Stimulated activated CD8-positive, alpha-beta memory T cell treated with anti-CD3 and anti-CD28 coated beads, Interleukin-12 subunit alpha, Interleukin-12 subunit beta, amount 100 ng/mL, for 24 hours (primary cell): ENCODE results near the gene EXOC3.
"Not testable (repeated sequence)": the region's sequence is repeated elsewhere in the genome, so short reads cannot be mapped to it uniquely, and the experiment has no call there.

Source experiments
- DNase-seq: peaks from one replicate; pipeline ENCODE4 v3.0.0-alpha.2; 2020; ENCODE audit errors: extremely low read depth

The EXOC3 gene

DNA sequence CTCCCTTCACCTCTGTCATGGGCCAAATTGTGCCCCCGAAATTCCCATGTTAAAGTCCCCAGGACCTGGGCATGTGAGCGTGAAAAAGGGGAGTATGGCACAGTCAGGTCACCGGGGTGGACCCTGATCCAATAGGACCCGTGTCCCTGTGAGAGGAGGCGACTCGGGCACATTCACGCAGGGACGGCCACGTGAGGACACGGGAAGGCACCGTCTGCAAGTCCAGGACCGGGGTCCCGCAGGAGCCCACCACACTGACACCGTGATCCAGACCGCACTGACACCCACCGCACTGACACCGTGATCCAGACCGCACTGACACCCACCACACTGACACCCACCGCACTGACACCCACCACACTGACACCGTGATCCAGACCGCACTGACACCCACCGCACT, 43.6 kb downstream of the EXOC3 start:
- not testable (repeated sequence) for DNase-seq

- DNase-seq: no peak
Observed at GRCh38 chr5:488241-488640, 45.3 kb downstream of the EXOC3 start.

DNA sequence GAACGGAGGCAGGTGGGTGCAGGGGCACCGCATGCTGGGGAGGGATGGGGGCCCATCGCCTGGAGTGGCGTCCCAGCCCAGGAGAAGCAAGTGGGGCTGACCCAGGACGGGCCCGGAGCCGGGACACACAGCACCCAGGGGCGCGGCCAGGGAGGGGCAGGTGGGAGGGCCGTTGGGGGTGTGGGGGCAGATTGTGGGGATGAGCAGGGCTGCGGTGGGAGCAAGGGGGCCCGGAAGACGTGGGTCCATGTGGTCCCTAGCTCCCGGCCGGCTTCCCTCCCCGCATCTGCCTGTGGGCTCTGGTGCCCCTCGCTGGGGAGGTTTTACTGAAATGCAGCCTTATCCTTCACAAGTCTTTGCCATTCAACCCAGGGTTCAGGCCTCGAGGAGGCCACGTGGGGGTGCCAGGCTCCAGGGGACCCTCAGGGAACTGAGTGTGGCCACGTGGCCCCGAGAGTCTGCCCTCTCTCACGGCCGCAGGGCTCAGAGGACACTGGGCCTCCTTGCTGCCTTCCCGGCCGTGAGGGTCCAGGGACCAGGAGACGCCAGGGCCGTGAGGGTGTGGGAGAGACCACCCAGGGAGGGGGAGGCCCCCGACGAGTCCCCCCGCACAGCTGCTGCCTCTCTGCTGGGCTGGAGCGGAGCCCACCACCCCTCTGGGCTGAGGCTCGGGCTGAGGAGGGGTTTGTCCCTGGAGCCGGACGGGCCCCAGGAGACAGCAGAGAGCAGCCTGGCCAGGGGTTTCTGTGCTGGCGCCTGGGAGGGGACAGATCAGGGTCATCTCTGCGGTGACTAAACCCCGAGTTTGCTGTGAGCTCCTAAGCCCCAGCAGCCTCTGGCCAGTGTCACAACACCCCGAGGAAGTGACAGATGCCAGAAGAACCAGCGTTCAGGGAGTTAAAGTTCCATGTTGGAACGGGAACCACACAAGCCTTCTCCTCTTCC, 46.0 kb downstream of the EXOC3 start:
- no peak for DNase-seq

- DNase-seq: no peak
Observed at GRCh38 chr5:489689-490080, 46.7 kb downstream of the EXOC3 start.

- no peak for DNase-seq
Observed at GRCh38 chr5:490116-491106, 47.4 kb downstream of the EXOC3 start.

- DNase-seq: no peak
Observed at GRCh38 chr5:491119-491855, 48.3 kb downstream of the EXOC3 start.

- DNase-seq: no peak
Observed at GRCh38 chr5:491856-492155, 48.8 kb downstream of the EXOC3 start.

DNA sequence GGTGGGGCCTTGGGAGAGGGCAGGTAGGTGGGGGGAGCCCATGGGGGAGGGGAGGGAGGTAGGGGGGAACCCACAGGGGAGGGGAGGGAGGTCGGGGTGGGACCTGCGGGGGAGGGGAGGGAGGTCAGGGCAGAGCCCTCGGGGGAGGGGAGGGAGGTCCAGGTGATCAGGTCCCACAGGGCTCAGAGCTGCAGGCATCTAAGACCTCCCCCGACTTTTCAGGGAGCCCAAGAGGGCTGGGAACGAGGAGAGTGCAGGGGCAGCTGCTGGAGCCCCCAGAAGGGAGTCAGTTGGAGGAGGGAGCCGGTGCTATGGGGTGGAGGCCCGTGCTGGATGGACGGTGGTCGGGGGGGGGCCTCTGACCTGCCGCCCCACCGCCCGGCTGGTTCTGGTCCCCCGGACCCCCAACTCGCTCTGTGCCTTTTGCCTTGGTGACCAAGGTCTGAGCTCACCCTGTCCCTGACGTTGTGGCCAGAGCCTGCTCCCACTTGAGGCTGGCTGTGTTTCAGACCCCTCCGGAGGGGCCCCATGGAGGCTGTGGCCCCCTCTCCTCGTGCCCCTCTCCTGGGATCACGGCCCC, 49.4 kb downstream of the EXOC3 start:
- no peak for DNase-seq

- DNase-seq: no peak
Observed at GRCh38 chr5:493119-493701, 50.2 kb downstream of the EXOC3 start.

- no peak for DNase-seq
Observed at GRCh38 chr5:493758-494157, 50.8 kb downstream of the EXOC3 start.

DNA sequence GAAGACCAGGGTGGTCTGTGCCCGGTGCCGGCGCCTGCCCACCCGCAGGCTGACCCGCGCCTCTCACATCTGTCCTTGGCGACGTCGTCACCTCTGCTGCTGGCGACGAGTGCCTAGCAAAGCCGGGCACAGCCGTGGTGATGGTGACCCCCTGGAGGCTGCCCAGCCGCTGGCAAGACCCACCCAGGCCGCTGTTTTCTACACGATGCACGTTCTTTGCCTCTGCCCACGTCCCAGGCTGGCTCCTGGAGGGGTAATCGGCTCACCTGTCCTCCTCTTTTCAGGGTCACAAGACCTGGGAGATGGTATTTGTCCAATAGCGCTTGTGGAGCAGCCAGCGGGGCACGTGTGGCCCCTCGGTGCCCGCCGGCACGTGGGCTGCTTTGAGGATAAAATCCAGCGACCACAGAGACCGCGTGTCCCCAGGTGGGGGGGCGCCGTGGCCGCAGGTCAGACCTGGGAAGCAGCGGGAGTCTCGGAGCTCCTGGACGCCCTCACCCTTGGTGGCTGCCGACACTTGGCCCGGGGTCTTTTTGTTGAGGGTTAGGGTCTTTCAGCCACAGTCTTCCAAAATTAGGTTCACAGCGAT, 51.8 kb downstream of the EXOC3 start:
- DNase-seq: no peak

DNA sequence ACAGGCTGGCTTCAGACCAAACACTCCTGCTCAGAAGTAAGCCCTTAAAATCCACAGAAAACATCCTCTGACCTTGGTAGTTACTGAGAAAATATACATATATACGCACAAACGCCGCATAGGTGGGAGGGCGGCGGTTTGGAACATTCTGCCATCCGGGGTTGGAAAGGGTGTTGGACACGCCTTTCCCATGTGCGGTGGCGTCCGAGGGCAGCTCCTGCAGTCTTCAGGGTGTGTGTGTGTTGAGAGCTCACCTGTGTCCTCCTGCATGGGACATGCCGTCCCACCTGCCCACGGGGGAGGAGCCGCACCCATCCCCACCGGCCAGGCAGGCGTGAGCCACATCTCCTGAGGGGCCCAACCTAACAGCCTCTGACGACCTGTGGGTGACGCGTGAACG, 53.1 kb downstream of the EXOC3 start:
- no peak for DNase-seq

GRCh38 chr5:497090-497700, 54.2 kb downstream of the EXOC3 start:
- DNase-seq: no peak

DNA sequence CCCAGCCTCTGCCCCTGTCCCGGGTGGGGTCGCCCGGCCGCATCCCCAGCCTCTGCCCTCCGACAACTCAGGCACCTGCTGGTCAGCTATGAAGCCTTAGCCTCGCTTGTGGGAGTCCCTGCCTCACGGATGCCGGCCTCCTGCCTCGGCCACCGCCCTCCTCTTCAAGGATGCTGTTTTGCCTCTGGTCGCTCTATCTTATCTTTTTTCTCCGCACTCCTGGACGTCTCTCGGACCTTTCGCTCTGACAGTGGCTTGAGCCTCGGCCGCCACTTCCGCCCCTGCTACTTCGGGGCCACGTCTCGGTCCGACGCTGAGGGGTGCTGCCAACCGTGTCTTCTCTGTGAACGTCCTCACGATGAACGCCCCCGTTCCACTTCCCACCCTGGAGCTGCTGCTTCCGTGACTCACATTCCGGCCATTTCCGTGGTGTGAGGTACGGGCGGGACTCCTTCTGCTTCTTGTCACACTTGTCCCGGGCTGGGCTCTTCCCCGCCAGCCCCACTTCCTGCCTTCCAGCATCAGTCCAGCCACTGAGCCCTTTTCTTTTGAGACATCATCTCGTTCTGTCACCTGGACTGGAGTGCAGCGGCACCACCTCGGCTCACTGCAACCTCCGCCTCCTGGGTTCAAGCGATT, 55.0 kb downstream of the EXOC3 start:
- DNase-seq: no peak

- DNase-seq: no peak
Observed at GRCh38 chr5:499233-500209, 56.5 kb downstream of the EXOC3 start.

GRCh38 chr5:500491-500890, 57.5 kb downstream of the EXOC3 start:
- no peak for DNase-seq

DNA sequence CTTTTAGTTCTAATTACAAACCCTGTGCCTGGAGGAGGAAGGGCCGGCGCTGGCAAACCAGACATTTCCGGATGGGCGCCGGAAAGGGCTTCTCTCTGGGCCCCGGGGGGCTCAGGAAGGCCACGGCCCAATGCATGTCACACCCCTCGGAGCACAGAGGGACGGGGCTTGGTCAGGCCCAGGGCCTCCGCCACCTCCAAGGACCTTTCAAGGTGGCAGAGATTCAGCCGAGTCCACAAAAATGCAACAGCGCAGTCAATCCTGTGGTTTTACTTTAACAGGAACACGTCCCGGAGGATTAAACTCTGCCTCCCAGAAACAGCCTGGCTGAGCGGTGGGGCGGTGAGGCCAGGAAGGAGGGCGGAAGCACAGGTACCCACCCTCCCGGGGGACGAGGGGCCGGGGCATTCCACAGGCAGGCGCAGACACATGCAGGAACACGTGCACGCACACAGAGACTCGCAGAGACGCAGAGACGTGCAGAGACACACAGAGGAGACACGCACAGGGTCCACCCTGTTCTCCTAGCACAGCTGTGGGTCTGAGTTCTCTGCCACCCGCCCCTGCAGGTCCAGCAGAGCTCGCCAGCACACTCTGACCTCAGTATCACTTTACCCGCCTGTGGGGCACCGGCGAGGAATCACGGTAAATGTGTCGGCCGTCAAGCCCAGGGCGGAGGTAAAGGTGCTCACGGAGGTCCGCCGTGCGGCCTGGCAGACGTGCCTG, 58.3 kb downstream of the EXOC3 start:
- DNase-seq: no peak

DNA sequence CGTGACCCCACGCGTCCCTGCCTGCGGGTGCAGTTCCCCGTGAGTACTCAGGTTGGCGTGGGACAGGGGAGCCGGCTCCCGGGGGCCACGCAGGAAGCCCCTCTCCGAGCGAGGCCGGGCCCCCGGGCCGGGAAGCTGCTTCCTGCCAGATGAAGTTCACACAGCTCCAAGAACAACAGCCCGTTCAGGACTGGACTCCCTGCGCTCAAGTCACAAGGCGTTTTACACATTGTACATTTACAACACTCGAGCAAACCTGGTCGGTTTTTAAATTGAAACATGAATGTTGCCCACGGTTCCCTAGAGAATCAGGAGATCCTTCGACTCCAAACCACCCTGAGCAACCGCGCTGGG, 58.8 kb downstream of the EXOC3 start:
- no peak for DNase-seq
